ENCODE results near the gene ADO.

- TF ChIP-seq CTCF (IDR thresholded peaks at IDR 0.05) (no peak), POLR2AphosphoS5 (IDR thresholded peaks at IDR 0.05) (no peak)
Observed at GRCh38 chr10:62764011-62764410, 40.5 kb upstream of the ADO start.

Measured in esophagus muscularis mucosa (tissue), 3 donors.